ENCODE results near the gene LRRC8E. TPM values are rescaled to one million over a fixed set of nuclear protein-coding genes. Genes with fewer than 3 reads are reported as not detected.

Gene LRRC8E
- total RNA-seq, 1 donor from 2014 or later, result not detected

- Histone ChIP-seq H3K4me1 (peaks cover 0 to 13% of the 10 kb centered on the region in 2 donors), H3K9me3 (no peaks in the 10 kb centered on the region), H3K4me3 (peak overlapping the region; percentile 56 to 72), H3K36me3 (peaks cover 10 to 13% of the 10 kb centered on the region in 2 donors), H3K27me3 (no peaks in the 10 kb centered on the region), H3K27ac (peak overlapping the region; percentile 68 to 78)
- peak; percentile 57 to 93 for DNase-seq (ENCODE audit: low spot score in 2 of 2)
- TF ChIP-seq, protein P1, sequence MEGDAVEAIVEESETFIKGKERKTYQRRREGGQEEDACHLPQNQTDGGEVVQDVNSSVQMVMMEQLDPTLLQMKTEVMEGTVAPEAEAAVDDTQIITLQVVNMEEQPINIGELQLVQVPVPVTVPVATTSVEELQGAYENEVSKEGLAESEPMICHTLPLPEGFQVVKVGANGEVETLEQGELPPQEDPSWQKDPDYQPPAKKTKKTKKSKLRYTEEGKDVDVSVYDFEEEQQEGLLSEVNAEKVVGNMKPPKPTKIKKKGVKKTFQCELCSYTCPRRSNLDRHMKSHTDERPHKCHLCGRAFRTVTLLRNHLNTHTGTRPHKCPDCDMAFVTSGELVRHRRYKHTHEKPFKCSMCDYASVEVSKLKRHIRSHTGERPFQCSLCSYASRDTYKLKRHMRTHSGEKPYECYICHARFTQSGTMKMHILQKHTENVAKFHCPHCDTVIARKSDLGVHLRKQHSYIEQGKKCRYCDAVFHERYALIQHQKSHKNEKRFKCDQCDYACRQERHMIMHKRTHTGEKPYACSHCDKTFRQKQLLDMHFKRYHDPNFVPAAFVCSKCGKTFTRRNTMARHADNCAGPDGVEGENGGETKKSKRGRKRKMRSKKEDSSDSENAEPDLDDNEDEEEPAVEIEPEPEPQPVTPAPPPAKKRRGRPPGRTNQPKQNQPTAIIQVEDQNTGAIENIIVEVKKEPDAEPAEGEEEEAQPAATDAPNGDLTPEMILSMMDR (IDR thresholded peaks at IDR 0.05), result peak; percentile 71 to 85 (median 79)
- intact Hi-C loops (cut with DNase I), result loop anchor here (1.0 to 2.0 kb wide), 2 partner anchors 58 to 309 kb away; no protein-coding TSS in a partner anchor
These were observed 56.0 kb downstream of the LRRC8E start for GRCh38 chr19:7944177-7944761.

- H3K27ac ChIP-seq, result no peak overlapping the region
- intact Hi-C loops (cut with DNase I), result no loop called here
- H3K4me3 ChIP-seq, result no peak overlapping the region
- no peaks in the 10 kb centered on the region for H3K27me3 ChIP-seq
- DNase-seq (ENCODE audit: low spot score in 2 of 2), result no peak
- TF ChIP-seq, protein P1 (IDR thresholded peaks at IDR 0.05), result no peak
- H3K9me3 ChIP-seq, result no peaks in the 10 kb centered on the region
- H3K4me1 ChIP-seq, result peaks cover 0 to under 1% of the 10 kb centered on the region in 2 donors
- no peaks in the 10 kb centered on the region for H3K36me3 ChIP-seq
These were observed 59.6 kb downstream of the LRRC8E start for GRCh38 chr19:7947939-7948338.

Other genes starting within 250 kb of the LRRC8E start
- gene RETN, start 219.5 kb upstream of the LRRC8E start, total RNA-seq, result not detected
- not detected for gene MCEMP1, start 211.4 kb upstream of the LRRC8E start, total RNA-seq
- 166 TPM for gene TRAPPC5, start 207.7 kb upstream of the LRRC8E start, total RNA-seq
- not detected for gene FCER2, start 186.4 kb upstream of the LRRC8E start, total RNA-seq
- 1.7 TPM for gene CLEC4G, start 156.4 kb upstream of the LRRC8E start, total RNA-seq
- 12.6 TPM for gene CD209, start 141.0 kb upstream of the LRRC8E start, total RNA-seq
- gene CLEC4M, start 125.3 kb upstream of the LRRC8E start, total RNA-seq, result not detected
- gene EVI5L, start 58.3 kb upstream of the LRRC8E start, total RNA-seq, result 27.7 TPM
- not detected for gene PRR36, start 14.1 kb upstream of the LRRC8E start, total RNA-seq
- 37.3 TPM for gene MAP2K7, start 15.4 kb downstream of the LRRC8E start, total RNA-seq
- gene TGFBR3L, start 26.3 kb downstream of the LRRC8E start, total RNA-seq, result 7.1 TPM
- 30.5 TPM for gene SNAPC2, start 31.8 kb downstream of the LRRC8E start, total RNA-seq
- not detected for gene CTXN1, start 37.6 kb downstream of the LRRC8E start, total RNA-seq
- 151 TPM for gene TIMM44, start 55.2 kb downstream of the LRRC8E start, total RNA-seq
- 19.9 TPM for gene ELAVL1, start 117.1 kb downstream of the LRRC8E start, total RNA-seq
- gene CCL25, start 164.2 kb downstream of the LRRC8E start, total RNA-seq, result not detected

Data from ascending aorta (tissue), 2 donors.